PC-3 (cell line): ENCODE data around the gene TRMO.

ENCODE experiments used
- CTCF ChIP-seq: fragments of 300-600 bp; sonication (generic); conservative IDR thresholded peaks from 2 replicates; pipeline ENCODE4 v1.5.1; 2017; ENCODE audit warnings: antibody characterized with exemption, low read depth, mild to moderate bottlenecking, low read length
- EZH2phosphoT487 ChIP-seq: fragments of 300-600 bp; sonication (generic); IDR thresholded peaks from 2 replicates; pipeline ENCODE4 v1.6.1; 2018; ENCODE audit warnings: mild to moderate bottlenecking, antibody characterized with exemption, low read length, borderline replicate concordance

GRCh38 chr9:97855486-97855875 is 66.8 kb downstream of the TRMO start:
- TF ChIP-seq EZH2phosphoT487 = no peak
- TF ChIP-seq CTCF = no peak
